ENCODE measurements around the gene ARPP21.
"Not testable (repeated sequence)": the region's sequence is repeated elsewhere in the genome, so short reads cannot be mapped to it uniquely, and the experiment has no call there.

ARPP21 gene

GRCh38 chr3:35785234-35785888 is 146.0 kb downstream of the ARPP21 start:
- H3K27me3 Mint-ChIP-seq = no peaks in the 10 kb centered on the region
- no peaks in the 10 kb centered on the region for H3K36me3 Mint-ChIP-seq
- no peaks in the 10 kb centered on the region for H3K9me3 Mint-ChIP-seq (ENCODE audit: low read depth)
- H3K4me3 Mint-ChIP-seq = no peak overlapping the region
- H3K27ac Mint-ChIP-seq = no peak overlapping the region
- H3K4me1 Mint-ChIP-seq (ENCODE audit: low read depth) = no peaks in the 10 kb centered on the region

GRCh38 chr3:35787936-35788335 is 148.6 kb downstream of the ARPP21 start:
- Mint-ChIP-seq H3K27ac (no peak overlapping the region), H3K9me3 (ENCODE audit: low read depth) (no peaks in the 10 kb centered on the region), H3K36me3 (no peaks in the 10 kb centered on the region), H3K4me3 (no peak overlapping the region), H3K4me1 (ENCODE audit: low read depth) (no peaks in the 10 kb centered on the region), H3K27me3 (no peaks in the 10 kb centered on the region)

GRCh38 chr3:35789042-35789831 is 149.9 kb downstream of the ARPP21 start:
- no peaks in the 10 kb centered on the region for H3K27me3 Mint-ChIP-seq
- no peak overlapping the region for H3K27ac Mint-ChIP-seq

GRCh38 chr3:35790764-35791163 is 151.4 kb downstream of the ARPP21 start:
- H3K4me1 Mint-ChIP-seq (ENCODE audit: low read depth) = no peaks in the 10 kb centered on the region
- H3K9me3 Mint-ChIP-seq (ENCODE audit: low read depth) = no peaks in the 10 kb centered on the region
- no peaks in the 10 kb centered on the region for H3K36me3 Mint-ChIP-seq
- no peak overlapping the region for H3K4me3 Mint-ChIP-seq
- no peaks in the 10 kb centered on the region for H3K27me3 Mint-ChIP-seq
- H3K27ac Mint-ChIP-seq = no peak overlapping the region

More at GRCh38 chr3:35789042-35789831, 149.9 kb downstream of the ARPP21 start:
- no peaks in the 10 kb centered on the region for H3K4me1 Mint-ChIP-seq (ENCODE audit: low read depth)
- no peak overlapping the region for H3K4me3 Mint-ChIP-seq
- H3K9me3 Mint-ChIP-seq (ENCODE audit: low read depth) = no peaks in the 10 kb centered on the region
- no peaks in the 10 kb centered on the region for H3K36me3 Mint-ChIP-seq

- H3K4me1 Mint-ChIP-seq (ENCODE audit: low read depth) = no peaks in the 10 kb centered on the region
- H3K27me3 Mint-ChIP-seq = no peaks in the 10 kb centered on the region
- H3K4me3 Mint-ChIP-seq = no peak overlapping the region
- no peaks in the 10 kb centered on the region for H3K36me3 Mint-ChIP-seq
- no peak overlapping the region for H3K27ac Mint-ChIP-seq
- no peaks in the 10 kb centered on the region for H3K9me3 Mint-ChIP-seq (ENCODE audit: low read depth)
Measured at GRCh38 chr3:35793667-35794066, 154.3 kb downstream of the ARPP21 start.

- Mint-ChIP-seq H3K9me3 (ENCODE audit: low read depth) (no peaks in the 10 kb centered on the region), H3K4me1 (ENCODE audit: low read depth) (no peaks in the 10 kb centered on the region), H3K27me3 (no peaks in the 10 kb centered on the region), H3K27ac (no peak overlapping the region), H3K4me3 (no peak overlapping the region), H3K36me3 (no peaks in the 10 kb centered on the region)
Measured at GRCh38 chr3:35800960-35801459, 161.7 kb downstream of the ARPP21 start.

GRCh38 chr3:35814531-35814930 is 175.2 kb downstream of the ARPP21 start:
- no peaks in the 10 kb centered on the region for H3K27me3 Mint-ChIP-seq
- no peak overlapping the region for H3K4me3 Mint-ChIP-seq
- peaks cover 4% of the 10 kb centered on the region for H3K9me3 Mint-ChIP-seq (ENCODE audit: low read depth)
- H3K36me3 Mint-ChIP-seq = no peaks in the 10 kb centered on the region
- H3K4me1 Mint-ChIP-seq (ENCODE audit: low read depth) = no peaks in the 10 kb centered on the region
- H3K27ac Mint-ChIP-seq = no peak overlapping the region

GRCh38 chr3:35815796-35816195 is 176.5 kb downstream of the ARPP21 start:
- not testable (repeated sequence) for H3K4me1 Mint-ChIP-seq (ENCODE audit: low read depth); H3K4me3 Mint-ChIP-seq; H3K36me3 Mint-ChIP-seq; H3K9me3 Mint-ChIP-seq (ENCODE audit: low read depth); H3K27ac Mint-ChIP-seq; H3K27me3 Mint-ChIP-seq

GRCh38 chr3:35817216-35817615 is 177.9 kb downstream of the ARPP21 start:
- Mint-ChIP-seq H3K27ac (no peak overlapping the region), H3K9me3 (ENCODE audit: low read depth) (peaks cover 4% of the 10 kb centered on the region), H3K4me1 (ENCODE audit: low read depth) (no peaks in the 10 kb centered on the region), H3K36me3 (no peaks in the 10 kb centered on the region), H3K27me3 (no peaks in the 10 kb centered on the region), H3K4me3 (no peak overlapping the region)

- no peak overlapping the region for H3K27ac Mint-ChIP-seq
- H3K27me3 Mint-ChIP-seq = peaks cover 1% of the 10 kb centered on the region
- no peak overlapping the region for H3K4me3 Mint-ChIP-seq
- peaks cover 3% of the 10 kb centered on the region for H3K9me3 Mint-ChIP-seq (ENCODE audit: low read depth)
- H3K4me1 Mint-ChIP-seq (ENCODE audit: low read depth) = no peaks in the 10 kb centered on the region
- H3K36me3 Mint-ChIP-seq = no peaks in the 10 kb centered on the region
Measured at GRCh38 chr3:35832140-35832571, 192.8 kb downstream of the ARPP21 start.

All from activated naive CD8-positive, alpha-beta T cell (primary cell).